MG63 (cell line): ENCODE results near the gene ATP13A5. TPM values are rescaled to one million over a fixed set of nuclear protein-coding genes. Genes with fewer than 3 reads are reported as not detected.

ENCODE experiments used
- DNase-seq: peaks from one replicate; pipeline ENCODE4 v3.0.0-alpha.2; 2020
- H3K27me3 ChIP-seq: fragments of 250-450 bp; sonication (Bioruptor Pico); 2 replicates; pipeline ENCODE4 v1.5.1; 2020; ENCODE audit warnings: mild to moderate bottlenecking, moderate library complexity
- H3K36me3 ChIP-seq: fragments of 250-450 bp; sonication (Bioruptor Pico); 2 replicates; pipeline ENCODE4 v1.5.1; 2020; ENCODE audit warnings: mild to moderate bottlenecking, moderate library complexity
- H3K4me3 ChIP-seq: fragments of 250-450 bp; sonication (Bioruptor Pico); 2 replicates; pipeline ENCODE4 v1.5.1; 2020; ENCODE audit warnings: mild to moderate bottlenecking, moderate library complexity
- H3K9me3 ChIP-seq: fragments of 250-450 bp; sonication (Bioruptor Pico); 2 replicates; pipeline ENCODE4 v1.5.1; 2020; ENCODE audit warnings: mild to moderate bottlenecking, moderate library complexity
- total RNA-seq: library from RNA; depleted of rRNA; stranded (reverse); fragments of >200 nt; shearing (Covaris generic); gene quantifications from 2 replicates; pipeline ENCODE4 v1.2.3, GENCODE V29; 2014; ENCODE audit warnings: low replicate concordance; rRNA removed

Gene ATP13A5
- total RNA-seq, result not detected in 2 replicates

GRCh38 chr3:193378706-193379105 is at the start of gene ATP13A5:
Gene ATP13A5, minus strand, starts transcription at chr3:193378753. Its CDS starts 28 bp downstream, at chr3:193378725.
- no peak for DNase-seq
- Histone ChIP-seq H3K4me3 (no peak within 1 kb of the TSS), H3K27me3 (peaks cover 6% of the 10 kb centered on the region; the same call in 1 of the 2 replicates), H3K9me3 (no peaks in the 10 kb centered on the region), H3K36me3 (no peaks in the 10 kb centered on the region)

- H3K9me3 ChIP-seq, result peaks cover 25% of the 10 kb centered on the region
- H3K36me3 ChIP-seq, result no peaks in the 10 kb centered on the region
- H3K4me3 ChIP-seq, result no peak overlapping the region
- DNase-seq, result peak; percentile 31
- no peaks in the 10 kb centered on the region for H3K27me3 ChIP-seq
These were observed 40.2 kb upstream of the ATP13A5 start for GRCh38 chr3:193418576-193419373.

- Histone ChIP-seq H3K27me3 (no peaks in the 10 kb centered on the region), H3K9me3 (peaks cover 26% of the 10 kb centered on the region), H3K36me3 (no peaks in the 10 kb centered on the region), H3K4me3 (no peak overlapping the region)
- DNase-seq, result no peak
These were observed 38.1 kb upstream of the ATP13A5 start for GRCh38 chr3:193416629-193417028.

- Histone ChIP-seq H3K36me3 (no peaks in the 10 kb centered on the region), H3K9me3 (no peaks in the 10 kb centered on the region), H3K4me3 (no peak overlapping the region), H3K27me3 (peaks cover 3% of the 10 kb centered on the region; the same call in 1 of the 2 replicates)
- no peak for DNase-seq
These were observed 29.1 kb upstream of the ATP13A5 start for GRCh38 chr3:193407688-193408087.

- no peak for DNase-seq
- H3K36me3 ChIP-seq, result no peaks in the 10 kb centered on the region
These were observed 28.6 kb upstream of the ATP13A5 start for GRCh38 chr3:193407112-193407511.

GRCh38 chr3:193403307-193403706 is 24.8 kb upstream of the ATP13A5 start:
- H3K27me3 ChIP-seq, result peaks cover under 1% of the 10 kb centered on the region; the same call in 1 of the 2 replicates

More at GRCh38 chr3:193407112-193407511, 28.6 kb upstream of the ATP13A5 start:
- no peaks in the 10 kb centered on the region; the same call in 1 of the 2 replicates for H3K9me3 ChIP-seq
- H3K4me3 ChIP-seq, result no peak overlapping the region
- peaks cover 3% of the 10 kb centered on the region; the same call in 1 of the 2 replicates for H3K27me3 ChIP-seq

GRCh38 chr3:193400304-193400703 is 21.8 kb upstream of the ATP13A5 start:
- H3K4me3 ChIP-seq, result no peak overlapping the region
- H3K36me3 ChIP-seq, result no peaks in the 10 kb centered on the region
- no peaks in the 10 kb centered on the region for H3K27me3 ChIP-seq
- peak; percentile 57 for DNase-seq
- H3K9me3 ChIP-seq, result no peaks in the 10 kb centered on the region; the same call in 1 of the 2 replicates

More at GRCh38 chr3:193403307-193403706, 24.8 kb upstream of the ATP13A5 start:
- H3K36me3 ChIP-seq, result no peaks in the 10 kb centered on the region
- H3K4me3 ChIP-seq, result no peak overlapping the region
- no peaks in the 10 kb centered on the region; the same call in 1 of the 2 replicates for H3K9me3 ChIP-seq
- no peak for DNase-seq

GRCh38 chr3:193396451-193397244 is 18.1 kb upstream of the ATP13A5 start:
- Histone ChIP-seq H3K4me3 (no peak overlapping the region), H3K36me3 (no peaks in the 10 kb centered on the region), H3K27me3 (no peaks in the 10 kb centered on the region), H3K9me3 (no peaks in the 10 kb centered on the region; the same call in 1 of the 2 replicates)
- no peak for DNase-seq

GRCh38 chr3:193391902-193392301 is 13.3 kb upstream of the ATP13A5 start:
- H3K9me3 ChIP-seq, result no peaks in the 10 kb centered on the region
- DNase-seq, result peak; percentile 53
- H3K36me3 ChIP-seq, result no peaks in the 10 kb centered on the region

GRCh38 chr3:193389335-193389734 is 10.8 kb upstream of the ATP13A5 start:
- H3K9me3 ChIP-seq, result no peaks in the 10 kb centered on the region
- no peak for DNase-seq
- H3K36me3 ChIP-seq, result no peaks in the 10 kb centered on the region
- no peaks in the 10 kb centered on the region; the same call in 1 of the 2 replicates for H3K27me3 ChIP-seq
- H3K4me3 ChIP-seq, result no peak overlapping the region

More at GRCh38 chr3:193391902-193392301, 13.3 kb upstream of the ATP13A5 start:
- H3K4me3 ChIP-seq, result no peak overlapping the region
- no peaks in the 10 kb centered on the region; the same call in 1 of the 2 replicates for H3K27me3 ChIP-seq

GRCh38 chr3:193388361-193388760 is 9.8 kb upstream of the ATP13A5 start:
- H3K4me3 ChIP-seq, result no peak overlapping the region
- no peak for DNase-seq

GRCh38 chr3:193387596-193387995 is 9.0 kb upstream of the ATP13A5 start:
- no peak for DNase-seq
- Histone ChIP-seq H3K36me3 (no peaks in the 10 kb centered on the region), H3K4me3 (no peak overlapping the region), H3K9me3 (no peaks in the 10 kb centered on the region), H3K27me3 (no peaks in the 10 kb centered on the region; the same call in 1 of the 2 replicates)

More at GRCh38 chr3:193388361-193388760, 9.8 kb upstream of the ATP13A5 start:
- H3K36me3 ChIP-seq, result no peaks in the 10 kb centered on the region
- no peaks in the 10 kb centered on the region; the same call in 1 of the 2 replicates for H3K27me3 ChIP-seq
- H3K9me3 ChIP-seq, result no peaks in the 10 kb centered on the region

GRCh38 chr3:193377591-193377990 is 962 bp downstream of the ATP13A5 start:
- DNase-seq, result peak; percentile 4

GRCh38 chr3:193375614-193376013 is 2.9 kb downstream of the ATP13A5 start:
- H3K36me3 ChIP-seq, result no peaks in the 10 kb centered on the region
- peaks cover 6% of the 10 kb centered on the region; the same call in 1 of the 2 replicates for H3K27me3 ChIP-seq
- no peak overlapping the region for H3K4me3 ChIP-seq
- no peaks in the 10 kb centered on the region for H3K9me3 ChIP-seq
- DNase-seq, result no peak

More at GRCh38 chr3:193377591-193377990, 962 bp downstream of the ATP13A5 start:
- H3K9me3 ChIP-seq, result no peaks in the 10 kb centered on the region
- no peaks in the 10 kb centered on the region for H3K36me3 ChIP-seq
- peaks cover 6% of the 10 kb centered on the region; the same call in 1 of the 2 replicates for H3K27me3 ChIP-seq
- H3K4me3 ChIP-seq, result no peak overlapping the region

- no peak for DNase-seq
These were observed 5.8 kb downstream of the ATP13A5 start for GRCh38 chr3:193372783-193373182.

GRCh38 chr3:193367868-193368267 is 10.7 kb downstream of the ATP13A5 start:
- no peaks in the 10 kb centered on the region for H3K9me3 ChIP-seq

More at GRCh38 chr3:193372783-193373182, 5.8 kb downstream of the ATP13A5 start:
- Histone ChIP-seq H3K9me3 (no peaks in the 10 kb centered on the region), H3K4me3 (no peak overlapping the region), H3K27me3 (no peaks in the 10 kb centered on the region), H3K36me3 (no peaks in the 10 kb centered on the region)

GRCh38 chr3:193357291-193357690 is 21.3 kb downstream of the ATP13A5 start:
- H3K36me3 ChIP-seq, result no peaks in the 10 kb centered on the region
- H3K4me3 ChIP-seq, result no peak overlapping the region
- H3K9me3 ChIP-seq, result no peaks in the 10 kb centered on the region
- no peak for DNase-seq
- H3K27me3 ChIP-seq, result no peaks in the 10 kb centered on the region

More at GRCh38 chr3:193367868-193368267, 10.7 kb downstream of the ATP13A5 start:
- H3K27me3 ChIP-seq, result no peaks in the 10 kb centered on the region
- H3K4me3 ChIP-seq, result no peak overlapping the region
- DNase-seq, result no peak
- no peaks in the 10 kb centered on the region for H3K36me3 ChIP-seq
